Measurements from ENCODE around the gene GALT.

GRCh38 chr9:34628656-34629490 lies 17.6 kb upstream of the GALT start, which contains the start of gene ARID3C:
- TF ChIP-seq POLR2A (IDR thresholded peaks at IDR 0.05) (no peak), CTCF (IDR thresholded peaks at IDR 0.05) (peak in 1 of 6 experiments; percentile 15)

Measured in upper lobe of left lung (tissue), 4 donors.